Omental fat pad (tissue), 4 donors: ENCODE data around the gene CYP19A1. TPM values are rescaled to one million over a fixed set of nuclear protein-coding genes. Genes with fewer than 3 reads are reported as not detected.

Experiments used
- ATAC-seq: fragments of 150-250 bp; one replicate; pipeline ENCODE4 v1.9.1; 2016; ENCODE audit warnings: mild to moderate bottlenecking, moderate library complexity; ENCODE audit not compliant: low FRiP score
- DNase-seq: peaks from one replicate; pipeline ENCODE4 v3.0.0-alpha.2; 2019; ENCODE audit warnings: low spot score
- total RNA-seq, 4 donors: library from RNA; depleted of rRNA; stranded (reverse); fragments of >200 nt; gene quantifications; one replicate each; pipeline ENCODE4 v1.1.0, GENCODE V29; 2016
- TF ChIP-seq, protein P1 (sequence below), 3 donors: fragments of 450-650 bp; IDR thresholded peaks; one replicate each; pipeline ENCODE4 v1.5.1; 2016 to 2017; ENCODE audit warnings: antibody characterized with exemption in 3 of 3, mild to moderate bottlenecking in 3 of 3, moderate library complexity in 2 of 3

Gene CYP19A1
- total RNA-seq, 4 donors from 2014 or later: 1.5 to 16.2 (median 6.8) TPM; not detected in 1

DNA sequence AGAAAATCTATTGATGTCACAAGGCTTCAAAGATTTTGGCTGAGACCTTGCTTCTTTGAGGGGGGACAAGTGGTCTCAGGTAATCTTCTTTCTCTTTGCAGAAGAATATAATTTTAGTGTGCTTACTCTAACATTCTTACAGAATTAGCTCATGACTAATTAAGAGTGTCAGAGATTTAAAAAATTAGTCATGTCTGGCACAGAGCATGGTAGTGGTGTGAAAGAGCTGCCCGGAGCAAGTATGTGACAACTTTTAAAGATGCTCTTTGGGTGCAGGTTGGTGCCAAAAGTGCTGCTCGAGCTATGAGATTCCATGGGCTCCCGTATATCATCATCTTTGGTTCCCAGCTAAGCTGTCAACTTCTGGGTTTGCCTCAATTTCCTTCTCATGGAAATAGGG lies 31.1 kb downstream of the CYP19A1 start:
- TF ChIP-seq, protein P1, sequence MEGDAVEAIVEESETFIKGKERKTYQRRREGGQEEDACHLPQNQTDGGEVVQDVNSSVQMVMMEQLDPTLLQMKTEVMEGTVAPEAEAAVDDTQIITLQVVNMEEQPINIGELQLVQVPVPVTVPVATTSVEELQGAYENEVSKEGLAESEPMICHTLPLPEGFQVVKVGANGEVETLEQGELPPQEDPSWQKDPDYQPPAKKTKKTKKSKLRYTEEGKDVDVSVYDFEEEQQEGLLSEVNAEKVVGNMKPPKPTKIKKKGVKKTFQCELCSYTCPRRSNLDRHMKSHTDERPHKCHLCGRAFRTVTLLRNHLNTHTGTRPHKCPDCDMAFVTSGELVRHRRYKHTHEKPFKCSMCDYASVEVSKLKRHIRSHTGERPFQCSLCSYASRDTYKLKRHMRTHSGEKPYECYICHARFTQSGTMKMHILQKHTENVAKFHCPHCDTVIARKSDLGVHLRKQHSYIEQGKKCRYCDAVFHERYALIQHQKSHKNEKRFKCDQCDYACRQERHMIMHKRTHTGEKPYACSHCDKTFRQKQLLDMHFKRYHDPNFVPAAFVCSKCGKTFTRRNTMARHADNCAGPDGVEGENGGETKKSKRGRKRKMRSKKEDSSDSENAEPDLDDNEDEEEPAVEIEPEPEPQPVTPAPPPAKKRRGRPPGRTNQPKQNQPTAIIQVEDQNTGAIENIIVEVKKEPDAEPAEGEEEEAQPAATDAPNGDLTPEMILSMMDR (IDR thresholded peaks at IDR 0.05): no peak
- no peak for DNase-seq
- no peak for ATAC-seq

DNA sequence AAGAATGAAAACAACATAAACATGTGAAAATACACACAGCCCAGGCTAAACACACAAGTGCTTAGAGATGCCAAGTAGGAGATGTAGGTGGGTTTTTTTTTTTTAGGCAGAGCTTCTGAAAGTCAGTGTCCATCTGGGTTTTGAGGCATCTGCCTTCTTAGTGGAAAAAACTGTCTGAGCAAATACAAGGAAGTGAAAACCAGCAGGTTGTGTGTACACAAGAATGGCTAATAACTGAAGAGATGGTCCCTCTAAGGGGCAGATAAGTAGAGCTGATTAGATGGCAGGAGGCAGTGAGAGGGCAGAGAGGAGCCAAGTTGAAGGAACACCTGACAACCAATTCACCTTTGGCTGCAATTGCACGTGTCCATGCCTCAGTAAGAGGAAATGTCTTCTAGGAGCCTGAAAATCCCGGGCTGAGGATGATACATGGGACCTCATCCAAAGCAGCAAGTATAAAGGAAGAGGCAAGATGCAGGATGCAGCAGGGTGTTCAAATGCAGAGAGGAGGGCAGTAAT lies 34.9 kb downstream of the CYP19A1 start:
- TF ChIP-seq, protein P1 (IDR thresholded peaks at IDR 0.05): no peak
- ATAC-seq (no peak), DNase-seq (no peak)

DNA sequence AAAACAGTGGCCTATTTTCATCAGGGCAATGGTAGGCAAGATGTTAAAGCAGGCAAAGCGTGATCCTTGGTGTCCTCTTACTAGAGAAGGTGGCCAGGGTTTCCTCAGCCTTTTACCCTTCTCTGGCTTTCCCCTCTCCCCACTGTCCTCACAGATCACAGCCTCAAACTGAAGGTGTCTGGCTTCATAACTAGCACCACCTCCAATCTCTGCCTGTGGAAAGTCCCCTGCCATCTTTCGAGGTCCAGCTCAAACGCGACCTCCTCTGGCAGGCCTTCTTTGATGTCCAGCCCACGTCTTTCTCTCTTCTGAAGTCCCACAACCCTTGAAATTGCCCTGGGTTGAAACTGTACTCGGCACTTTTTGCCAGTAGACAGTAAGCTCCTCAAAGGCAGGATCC lies 35.9 kb downstream of the CYP19A1 start:
- no peak for ATAC-seq

DNA sequence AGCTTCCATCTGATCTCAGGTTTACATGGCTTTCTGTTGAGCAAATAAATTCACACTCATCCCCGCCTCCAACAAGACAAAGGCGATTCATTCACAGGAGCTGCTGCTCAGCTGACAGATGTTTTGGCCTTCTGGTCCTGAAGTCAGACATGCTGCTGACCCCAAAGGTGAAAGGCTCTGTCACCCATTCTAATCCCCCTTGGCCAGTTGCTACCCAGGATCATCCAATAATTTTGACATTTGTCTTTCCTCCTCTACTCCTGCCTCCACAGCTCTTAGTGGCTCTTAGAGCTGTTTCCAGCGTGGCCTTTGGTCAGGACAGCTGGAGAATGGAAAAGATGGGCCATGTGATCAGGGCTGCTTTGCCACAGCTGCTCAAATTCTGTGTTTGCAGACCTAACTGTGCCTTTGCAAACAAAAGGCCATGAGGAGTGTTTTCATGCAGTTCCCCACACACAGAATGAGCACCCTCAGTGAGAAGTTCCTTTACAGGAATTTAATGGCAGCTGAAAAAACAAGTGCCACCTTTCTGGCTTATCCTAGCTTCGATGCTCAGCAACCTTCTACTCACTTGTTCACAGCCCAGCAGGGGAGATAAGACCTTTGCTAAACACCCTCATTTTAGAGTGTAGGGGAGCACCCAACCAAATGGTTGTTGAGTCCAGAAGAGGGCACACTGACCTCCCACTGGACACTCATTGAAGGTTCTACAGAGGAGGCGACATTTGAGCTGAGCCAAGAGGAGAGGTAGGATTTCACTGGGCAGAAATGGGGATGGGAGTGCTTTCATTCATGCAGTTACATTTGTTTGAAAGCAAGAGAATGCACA lies 39.0 kb downstream of the CYP19A1 start:
- no peak for DNase-seq
- ATAC-seq: no peak
- TF ChIP-seq, protein P1 (IDR thresholded peaks at IDR 0.05): no peak

More for the DNA sequence above, 35.9 kb downstream of the CYP19A1 start:
- TF ChIP-seq, protein P1 (IDR thresholded peaks at IDR 0.05): no peak
- no peak for DNase-seq

DNA sequence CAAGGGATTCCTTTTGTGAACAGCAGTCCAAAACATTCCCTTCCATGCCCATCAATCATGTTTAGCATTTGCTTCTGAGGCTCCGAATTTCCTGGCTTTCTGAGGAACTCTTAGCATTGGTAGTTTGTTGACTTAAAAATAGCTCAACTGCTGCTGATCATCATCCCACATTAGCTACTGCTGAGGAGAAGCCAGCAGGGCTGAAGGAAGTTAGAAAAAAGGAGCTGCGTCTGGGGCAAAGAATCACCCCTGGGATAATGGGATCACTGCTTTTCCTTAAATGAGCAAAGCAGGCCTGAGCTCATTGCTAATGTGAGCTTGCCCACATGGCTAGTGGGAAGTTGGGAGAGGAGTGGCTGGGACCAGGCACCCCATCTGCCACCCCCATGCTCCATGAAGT lies 39.8 kb downstream of the CYP19A1 start:
- ATAC-seq (no peak), DNase-seq (no peak)
- TF ChIP-seq, protein P1 (IDR thresholded peaks at IDR 0.05): no peak

DNA sequence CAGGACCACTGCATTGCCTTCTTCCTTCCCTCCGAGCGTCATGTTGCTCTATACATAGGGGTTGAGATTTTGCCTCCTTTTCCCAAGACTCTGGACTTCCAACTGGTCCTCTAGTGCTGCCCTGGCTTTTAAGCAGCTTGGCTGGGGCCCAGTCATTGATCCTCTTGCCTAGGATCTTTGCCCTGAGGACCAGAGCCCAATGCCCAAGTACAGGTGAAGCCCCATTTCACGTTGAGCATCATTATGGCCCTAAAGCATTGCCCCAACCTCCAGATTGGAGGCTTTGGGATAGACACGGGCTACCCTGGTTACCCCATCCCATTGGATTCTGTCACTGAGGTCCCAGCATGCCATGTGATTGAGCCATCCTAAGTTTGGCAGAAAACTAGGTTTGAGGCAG lies 47.7 kb downstream of the CYP19A1 start:
- TF ChIP-seq, protein P1 (IDR thresholded peaks at IDR 0.05): no peak
- DNase-seq (no peak), ATAC-seq (no peak)

DNA sequence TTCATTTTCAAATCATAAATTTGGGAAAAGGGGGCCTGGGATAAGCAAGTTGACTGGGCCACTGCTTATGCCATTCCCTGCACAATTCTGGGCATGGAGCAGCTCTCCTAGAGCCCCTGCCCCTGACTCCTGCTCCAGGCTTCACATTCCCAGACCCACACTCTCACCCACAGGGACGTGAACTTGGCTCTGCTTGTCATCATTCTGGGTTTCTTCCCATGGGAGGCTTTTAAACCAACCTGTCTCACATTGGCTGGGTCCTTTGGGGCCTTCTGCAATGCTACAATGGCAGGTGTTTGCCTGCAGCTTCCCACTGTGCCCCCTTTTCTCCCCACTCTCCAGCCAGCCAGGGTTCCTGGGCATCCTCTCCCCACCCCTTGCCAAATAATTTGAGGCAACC lies 49.1 kb downstream of the CYP19A1 start:
- DNase-seq (no peak), ATAC-seq (no peak)
- TF ChIP-seq, protein P1 (IDR thresholded peaks at IDR 0.05): no peak
